BLaER1 treated with 17β-estradiol and CSF1 and Interleukin-3, amounts not matched to agents 10 nM and 100 nM (cell line): ENCODE data around the gene VSIR.
A peak's percentile ranks its signal among the peaks of the same experiment; 100 is the strongest.

Experiments used
- H3K27ac ChIP-seq, 11 experiments: shearing (Covaris generic); formaldehyde crosslinking; 2 replicates each; pipeline ENCODE4 v1.8.1; 2022
- H3K27me3 ChIP-seq, 11 experiments: shearing (Covaris generic); formaldehyde crosslinking; 2 replicates each; pipeline ENCODE4 v1.8.1; 2022
- H3K36me3 ChIP-seq, 11 experiments: shearing (Covaris generic); formaldehyde crosslinking; 2 replicates each; pipeline ENCODE4 v1.8.1; 2022
- H3K4me1 ChIP-seq, 10 experiments: shearing (Covaris generic); formaldehyde crosslinking; 2 replicates each; pipeline ENCODE4 v1.8.1; 2022
- H3K4me2 ChIP-seq, 11 experiments: shearing (Covaris generic); formaldehyde crosslinking; 2 replicates each; pipeline ENCODE4 v1.8.1; 2022
- H3K4me3 ChIP-seq, 10 experiments: shearing (Covaris generic); formaldehyde crosslinking; 2 replicates each; pipeline ENCODE4 v1.8.1; 2022
- H3K9ac ChIP-seq, 11 experiments: shearing (Covaris generic); formaldehyde crosslinking; 2 replicates each; pipeline ENCODE4 v1.8.1; 2022
- H3K9me3 ChIP-seq, 11 experiments: shearing (Covaris generic); formaldehyde crosslinking; replicated peaks in 1 of 11; 2 replicates each; pipeline ENCODE4 v1.8.1; 2022
- H4K20me1 ChIP-seq, 11 experiments: shearing (Covaris generic); formaldehyde crosslinking; 2 replicates each; pipeline ENCODE4 v1.8.1; 2022
- Cebpa-rat ChIP-seq, 11 experiments: shearing (Covaris generic); IDR thresholded peaks; 2 replicates each; pipeline ENCODE4 v1.8.1; 2022

VSIR gene

DNA sequence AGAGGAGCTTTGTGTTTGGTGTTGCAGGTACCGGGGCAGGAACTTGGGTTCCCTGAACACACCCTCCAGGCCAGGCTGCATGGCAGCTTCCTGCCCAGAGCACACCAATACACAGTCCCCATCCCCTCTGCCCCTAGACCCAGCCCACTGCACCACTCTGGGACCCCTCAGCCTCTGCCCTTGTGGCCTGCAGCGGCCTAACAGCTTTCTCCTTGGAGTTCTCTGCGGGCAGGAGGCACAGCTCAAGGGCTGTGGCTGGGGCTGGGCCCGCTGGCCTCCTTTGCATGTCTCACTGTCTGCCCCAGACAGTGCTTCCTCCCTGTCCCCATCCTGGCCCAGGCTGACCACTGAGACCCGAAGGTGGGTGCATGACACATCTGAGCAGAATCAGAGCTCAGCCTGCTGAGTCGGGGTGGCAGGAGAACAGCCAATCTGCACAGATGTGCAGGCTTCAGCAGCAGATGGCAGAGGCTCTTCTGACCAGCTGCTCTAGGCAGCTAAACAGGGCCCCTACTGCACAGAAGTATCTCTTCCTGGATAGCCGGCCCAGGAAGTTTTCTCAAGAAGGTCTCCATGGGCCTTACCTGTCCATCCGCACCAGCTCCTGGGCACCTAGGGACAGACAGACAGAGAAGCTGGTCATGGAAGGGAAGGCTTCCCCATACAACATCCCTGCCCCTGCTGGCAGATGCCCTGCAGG, 20.8 kb downstream of the VSIR start:
- peak overlapping the region in 10 of 11 experiments; percentile 2 to 91 (median 64); a peak in 14 of 22 replicates for H3K9ac ChIP-seq
- peaks cover 97 to 100% (median 99%) of the 10 kb centered on the region in 10 experiments for H3K4me1 ChIP-seq
- no peak for TF ChIP-seq Cebpa-rat (IDR thresholded peaks at IDR 0.05)
- peak overlapping the region in 3 of 10 experiments; percentile 7 to 28 (median 18); a peak in 4 of 20 replicates for H3K4me3 ChIP-seq
- peaks cover 0 to 67% (median 32%) of the 10 kb centered on the region in 11 experiments; a peak in 13 of 22 replicates for H3K36me3 ChIP-seq
- H3K27me3 ChIP-seq: peaks cover 0 to 15% (median 0%) of the 10 kb centered on the region in 11 experiments; a peak in 6 of 22 replicates
- peak overlapping the region; percentile 86 to 99 (median 95) for H3K4me2 ChIP-seq
- no peaks in the 10 kb centered on the region for H3K9me3 ChIP-seq
- peak overlapping the region in 10 of 11 experiments; percentile 64 to 100 (median 98); a peak in 18 of 22 replicates for H3K27ac ChIP-seq
- peaks cover 0 to 3% (median 0%) of the 10 kb centered on the region in 11 experiments; a peak in 1 of 22 replicates for H4K20me1 ChIP-seq

DNA sequence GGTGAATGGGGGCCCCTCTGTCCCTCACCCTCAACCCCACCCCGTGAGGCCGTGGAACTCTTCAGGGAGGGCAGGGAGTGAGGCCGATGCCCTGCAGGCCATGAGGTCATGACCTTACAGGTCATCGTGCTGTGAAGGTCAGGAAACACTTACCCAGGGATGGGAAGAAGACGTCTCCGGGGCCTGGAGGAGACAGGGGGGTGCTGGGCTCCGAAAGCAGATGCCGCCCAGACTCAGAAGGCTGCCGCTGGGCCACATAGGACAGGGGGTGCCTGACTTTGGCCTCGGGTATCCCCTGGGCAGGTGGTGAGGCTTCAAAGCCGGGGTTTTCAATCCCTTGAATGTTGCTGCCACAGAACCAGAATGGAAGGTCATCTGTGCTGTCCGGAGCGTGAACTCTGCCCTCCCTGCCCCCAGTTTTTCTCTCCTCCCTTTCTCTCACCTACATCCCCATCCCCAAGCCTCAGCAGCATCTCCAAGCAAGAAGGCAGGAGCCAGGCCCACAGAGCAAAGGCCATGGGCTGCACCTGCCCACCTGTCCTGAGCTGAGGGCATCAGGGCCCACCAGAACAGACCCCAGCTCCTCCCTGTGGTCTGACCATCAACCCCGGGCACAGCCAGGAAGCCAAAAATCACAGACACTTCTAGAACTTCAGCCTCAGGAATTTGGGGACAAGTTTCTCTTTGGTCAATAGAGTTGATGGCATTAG, 21.6 kb downstream of the VSIR start:
- no peak for TF ChIP-seq Cebpa-rat (IDR thresholded peaks at IDR 0.05)
- Histone ChIP-seq H3K4me1 (peaks cover 97 to 100% (median 99%) of the 10 kb centered on the region in 10 experiments), H3K9me3 (no peaks in the 10 kb centered on the region), H3K4me2 (peak overlapping the region; percentile 86 to 99 (median 95)), H4K20me1 (no peaks in the 10 kb centered on the region), H3K9ac (peak overlapping the region in 9 of 11 experiments; percentile 38 to 91 (median 73); a peak in 11 of 22 replicates), H3K27ac (peak overlapping the region; percentile 5 to 100 (median 98); a peak in 18 of 22 replicates), H3K4me3 (peak overlapping the region in 3 of 10 experiments; percentile 7 to 18 (median 17); a peak in 2 of 20 replicates), H3K27me3 (peaks cover 0 to 15% (median 0%) of the 10 kb centered on the region in 11 experiments; a peak in 6 of 22 replicates), H3K36me3 (peaks cover 0 to 64% (median 32%) of the 10 kb centered on the region in 11 experiments; a peak in 13 of 22 replicates)

DNA sequence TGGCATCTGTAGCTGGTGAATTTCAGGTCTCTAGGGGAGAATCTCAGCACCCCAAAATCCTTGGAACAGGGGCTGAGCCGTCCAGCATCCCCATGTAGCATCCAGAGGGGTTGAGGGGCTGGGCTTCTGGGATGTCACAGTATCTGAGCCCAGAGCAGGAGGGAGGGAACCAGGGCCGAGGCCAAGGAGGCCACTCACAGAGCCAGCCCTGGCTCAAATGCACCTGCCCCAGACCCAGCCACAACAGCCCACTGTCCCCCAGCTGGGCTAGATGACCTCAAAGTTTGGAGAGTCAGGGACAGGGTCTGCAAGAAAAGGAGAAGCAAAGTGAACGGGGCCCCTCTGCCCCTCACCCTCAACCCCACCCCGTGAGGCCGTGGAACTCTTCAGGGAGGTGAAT, 22.3 kb downstream of the VSIR start:
- Histone ChIP-seq H3K36me3 (peaks cover 0 to 62% (median 32%) of the 10 kb centered on the region in 11 experiments; a peak in 13 of 22 replicates), H3K27me3 (peaks cover 0 to 12% (median 0%) of the 10 kb centered on the region in 11 experiments; a peak in 6 of 22 replicates), H3K27ac (peak overlapping the region; percentile 44 to 100 (median 98); a peak in 21 of 22 replicates), H3K9ac (peak overlapping the region; percentile 58 to 94 (median 80); a peak in 21 of 22 replicates), H3K9me3 (no peaks in the 10 kb centered on the region), H3K4me1 (peaks cover 97 to 100% (median 99%) of the 10 kb centered on the region in 10 experiments), H3K4me2 (peak overlapping the region; percentile 86 to 99 (median 95)), H3K4me3 (peak overlapping the region in 5 of 10 experiments; percentile 6 to 63 (median 37); a peak in 10 of 20 replicates), H4K20me1 (no peaks in the 10 kb centered on the region)
- no peak for TF ChIP-seq Cebpa-rat (IDR thresholded peaks at IDR 0.05)

DNA sequence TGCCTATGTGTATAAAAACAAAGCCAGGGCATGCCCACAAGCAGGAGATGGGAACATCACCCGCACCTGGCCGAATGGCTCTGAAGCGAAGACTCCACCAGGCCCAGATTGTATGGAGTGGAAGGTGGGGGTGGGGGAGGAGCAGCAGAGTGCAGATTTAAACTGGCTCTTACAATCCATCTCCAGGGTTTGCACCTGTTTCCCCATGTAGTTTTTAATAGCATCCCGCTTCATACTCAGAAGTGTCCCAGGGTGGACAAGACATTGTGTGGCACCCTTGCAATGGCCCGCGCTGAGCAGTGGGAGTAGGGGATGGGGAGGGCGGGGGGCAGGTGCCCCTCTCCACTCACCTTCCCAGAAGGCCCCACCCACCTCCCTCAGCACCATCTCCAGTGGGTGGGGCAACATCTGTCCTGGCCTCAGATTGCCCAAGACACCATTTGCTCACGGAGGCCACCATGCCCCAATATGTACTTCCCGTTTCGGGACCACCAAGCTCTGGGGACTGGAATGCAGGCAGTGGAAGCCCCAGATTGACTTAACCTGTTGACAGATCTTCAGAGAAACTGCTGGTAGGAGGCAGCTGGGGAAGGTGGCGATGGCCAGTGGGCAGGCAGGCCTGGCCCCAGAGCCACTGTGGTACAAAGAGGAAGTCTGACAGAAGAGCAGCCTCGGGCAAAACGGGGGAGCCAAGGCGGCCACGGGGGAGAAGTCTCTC, 23.0 kb downstream of the VSIR start:
- Histone ChIP-seq H3K4me2 (peak overlapping the region; percentile 86 to 99 (median 95)), H3K27ac (peak overlapping the region; percentile 44 to 100 (median 98); a peak in 21 of 22 replicates), H3K4me3 (peak overlapping the region in 5 of 10 experiments; percentile 36 to 63 (median 41); a peak in 10 of 20 replicates), H4K20me1 (no peaks in the 10 kb centered on the region), H3K9me3 (no peaks in the 10 kb centered on the region), H3K36me3 (peaks cover 0 to 56% (median 28%) of the 10 kb centered on the region in 11 experiments; a peak in 13 of 22 replicates), H3K9ac (peak overlapping the region; percentile 67 to 94 (median 84); a peak in 21 of 22 replicates), H3K4me1 (peaks cover 97 to 100% (median 98%) of the 10 kb centered on the region in 10 experiments), H3K27me3 (peaks cover 0 to 7% (median 0%) of the 10 kb centered on the region in 11 experiments; a peak in 5 of 22 replicates)
- TF ChIP-seq Cebpa-rat (IDR thresholded peaks at IDR 0.05): peak in 9 of 11 experiments; percentile 42 to 87 (median 81); a peak in 15 of 22 replicates

DNA sequence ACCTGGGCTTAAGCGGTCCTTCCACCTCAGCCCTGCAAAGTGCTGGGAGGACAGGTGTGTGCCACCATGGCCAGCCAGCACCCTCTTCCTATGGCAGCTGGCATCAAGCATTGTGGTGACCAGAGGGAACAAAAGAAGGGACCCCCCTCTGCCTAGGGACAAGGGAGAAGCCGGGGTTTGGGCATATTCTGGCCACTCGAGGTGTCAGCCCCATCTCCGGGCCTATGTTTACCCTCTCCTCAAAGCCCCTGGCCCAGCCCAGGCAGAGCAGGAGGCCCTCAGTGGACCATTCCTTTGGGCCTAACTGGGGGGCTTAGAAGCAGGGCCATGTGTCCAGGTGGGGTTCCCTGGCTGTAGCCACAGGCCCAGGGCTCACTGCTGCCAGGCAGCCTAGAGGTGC, 23.9 kb downstream of the VSIR start:
- Histone ChIP-seq H3K4me3 (peak overlapping the region in 6 of 10 experiments; percentile 4 to 63 (median 26); a peak in 10 of 20 replicates), H3K9ac (peak overlapping the region; percentile 66 to 94 (median 84); a peak in 21 of 22 replicates), H4K20me1 (no peaks in the 10 kb centered on the region), H3K27me3 (no peaks in the 10 kb centered on the region; a peak in 1 of 22 replicates), H3K4me1 (peaks cover 89 to 100% (median 94%) of the 10 kb centered on the region in 10 experiments), H3K36me3 (peaks cover 0 to 47% (median 22%) of the 10 kb centered on the region in 11 experiments; a peak in 13 of 22 replicates), H3K9me3 (no peaks in the 10 kb centered on the region), H3K4me2 (peak overlapping the region; percentile 86 to 99 (median 95)), H3K27ac (peak overlapping the region; percentile 65 to 100 (median 98))
- TF ChIP-seq Cebpa-rat (IDR thresholded peaks at IDR 0.05): no peak

DNA sequence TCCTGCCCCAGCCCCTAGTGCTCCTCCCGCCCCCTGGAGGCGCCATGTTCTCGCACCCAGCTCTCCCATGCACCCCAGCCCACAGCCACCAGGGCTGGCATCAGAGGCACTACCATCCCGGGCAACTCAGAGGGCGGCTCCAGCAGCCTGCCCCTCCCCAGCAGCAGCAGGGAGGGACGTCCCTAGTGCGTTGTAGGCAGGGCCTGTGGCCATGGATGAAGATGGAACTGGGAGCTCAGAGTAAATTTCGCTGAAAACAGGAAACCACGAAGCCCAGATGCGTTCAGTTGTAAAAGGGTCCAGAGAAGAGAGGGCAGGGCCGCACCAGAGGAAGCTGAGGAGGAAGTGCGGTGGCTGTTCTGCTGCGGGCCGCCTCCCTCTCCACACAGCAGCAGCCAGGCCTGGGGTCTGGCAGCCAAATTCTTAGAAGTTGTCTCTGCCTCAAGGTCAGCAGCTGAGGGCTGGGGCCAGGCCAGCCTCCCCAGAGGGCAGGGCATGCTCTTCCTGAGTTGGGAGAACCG, 24.6 kb downstream of the VSIR start:
- Histone ChIP-seq H3K27ac (peak overlapping the region; percentile 82 to 100 (median 98)), H3K9ac (peak overlapping the region; percentile 71 to 94 (median 89); a peak in 21 of 22 replicates), H3K4me3 (peak overlapping the region in 6 of 10 experiments; percentile 6 to 63 (median 28); a peak in 7 of 20 replicates)

More for the DNA sequence above, 24.6 kb downstream of the VSIR start:
- TF ChIP-seq Cebpa-rat (IDR thresholded peaks at IDR 0.05): no peak
- Histone ChIP-seq H3K36me3 (peaks cover 0 to 41% (median 20%) of the 10 kb centered on the region in 11 experiments; a peak in 13 of 22 replicates), H4K20me1 (no peaks in the 10 kb centered on the region), H3K4me1 (peaks cover 83 to 100% (median 91%) of the 10 kb centered on the region in 10 experiments), H3K27me3 (no peaks in the 10 kb centered on the region; a peak in 1 of 22 replicates), H3K4me2 (peak overlapping the region; percentile 93 to 99 (median 96)), H3K9me3 (no peaks in the 10 kb centered on the region; a peak in 1 of 22 replicates)
